GM12878 (cell line): ENCODE measurements around the gene GUCA2A. TPM values are rescaled to one million over a fixed set of nuclear protein-coding genes. Genes with fewer than 3 reads are reported as not detected.

Source experiments
- BACH1 ChIP-seq: fragments of 450-650 bp; IDR thresholded peaks from 2 replicates; pipeline ENCODE4 v1.6.1; 2017; ENCODE audit warnings: mild to moderate bottlenecking, borderline replicate concordance
- BCL11A ChIP-seq: IDR thresholded peaks from 2 replicates; pipeline ENCODE4 v1.6.1; 2011; ENCODE audit warnings: low read depth, low read length
- CBX5 ChIP-seq: sonication (generic); IDR thresholded peaks from 2 replicates; pipeline ENCODE4 v1.6.1; 2016; ENCODE audit warnings: low read depth, moderate library complexity, mild to moderate bottlenecking, inconsistent platforms
- CHD2 ChIP-seq: IDR thresholded peaks from 2 replicates; pipeline ENCODE4 v1.6.1; 2011; ENCODE audit warnings: low read depth, low read length, improper control_type of control experiment, borderline replicate concordance
- CREB1 ChIP-seq: IDR thresholded peaks from 2 replicates; pipeline ENCODE4 v1.6.1; 2012; ENCODE audit warnings: low read depth, mild to moderate bottlenecking, inconsistent platforms
- E2F4 ChIP-seq: IDR thresholded peaks from 2 replicates; pipeline ENCODE4 v1.6.1; 2012; ENCODE audit warnings: low read depth, low read length, improper control_type of control experiment
- EGR1 ChIP-seq, 2 experiments: IDR thresholded peaks; 1 replicate in 1 of 2; 2 replicates in 1 of 2; pipeline ENCODE4 v1.6.1; 2011 to 2012; ENCODE audit warnings: low read depth in 2 of 2, low read length in 2 of 2, borderline replicate concordance in 1 of 2, mild to moderate bottlenecking in 1 of 2, moderate library complexity in 1 of 2
- PAX8 ChIP-seq: fragments of 450-650 bp; IDR thresholded peaks from 2 replicates; pipeline ENCODE4 v1.6.1; 2017; ENCODE audit warnings: mild to moderate bottlenecking, moderate library complexity
- SMC3 ChIP-seq: IDR thresholded peaks from 2 replicates; pipeline ENCODE4 v1.6.1; 2011; ENCODE audit warnings: low read length, improper control_type of control experiment, borderline replicate concordance
- STAT3 ChIP-seq: IDR thresholded peaks from 2 replicates; pipeline ENCODE4 v1.6.1; 2011; ENCODE audit warnings: low read depth, low read length, improper control_type of control experiment
- ZNF24 ChIP-seq: fragments of 450-650 bp; IDR thresholded peaks from 2 replicates; pipeline ENCODE4 v1.6.1; 2017; ENCODE audit warnings: antibody characterized with exemption, mild to moderate bottlenecking
- ZNF592 ChIP-seq: fragments of 450-650 bp; IDR thresholded peaks from 2 replicates; pipeline ENCODE4 v1.6.1; 2017; ENCODE audit warnings: mild to moderate bottlenecking, moderate library complexity
- polyA plus RNA-seq, 11 experiments: library from polyadenylated mRNA; depleted of rRNA in 4 of 11; unstranded in 6 of 11; stranded (reverse) in 5 of 11; fragments of >200 nt; fragmentation: Nextera tagmentation in 4 of 11; fragmentation: Illumina TruSeq in 1 of 11; extraction: Ambion mirVana in 4 of 11; extraction: Trizol in 1 of 11; gene quantifications; 1 replicate in 1 of 11; 2 replicates in 10 of 11; pipeline versions ENCODE4 v1.2.1 to v1.2.3, GENCODE V29; 2011 to 2016; ENCODE audit warnings: inconsistent platforms in 2 of 11, missing spikeins in 2 of 11, low read depth in 1 of 11
- total RNA-seq, 4 experiments: library from RNA; depleted of rRNA in 3 of 4; stranded (reverse); fragments of >200 nt in 3 of 4; fragmentation: Illumina TruSeq in 1 of 4; extraction: Trizol in 1 of 4; gene quantifications; 2 replicates each; pipeline versions ENCODE4 v1.2.1 to v1.2.3, GENCODE V29; 2013 to 2021

Gene GUCA2A
- total and polyA plus RNA-seq, 10 of the 15 experiments (the other 5 are each of a cell fraction or from before 2014, with no cell fraction given) = not detected

GRCh38 chr1:42148166-42148565 lies 16.4 kb downstream of the GUCA2A start (continued):
- TF ChIP-seq E2F4 = no peak
- TF ChIP-seq CHD2 = no peak
- no peak for TF ChIP-seq BCL11A
- no peak for TF ChIP-seq EGR1 (IDR thresholded peaks at IDR 0.05; ENCODE audit: borderline replicate concordance in 1 of 2, low read depth in 2 of 2, low read length in 2 of 2)
- TF ChIP-seq SMC3 = no peak
- no peak for TF ChIP-seq CREB1
- TF ChIP-seq CBX5 = no peak
- no peak for TF ChIP-seq BACH1
- no peak for TF ChIP-seq STAT3
- no peak for TF ChIP-seq ZNF592
- TF ChIP-seq PAX8 = no peak
- no peak for TF ChIP-seq ZNF24
